Fibroblast of the aortic adventitia (primary cell): ENCODE measurements around the gene RTN4IP1. TPM values are rescaled to one million over a fixed set of nuclear protein-coding genes. Genes with fewer than 3 reads are reported as not detected.
"Not testable (repeated sequence)": the region's sequence is repeated elsewhere in the genome, so short reads cannot be mapped to it uniquely, and the experiment has no call there.

Experiments
- DNase-seq: peaks from one replicate; pipeline ENCODE4 v3.0.0-alpha.2; 2010; ENCODE audit warnings: low read depth
- H3K4me3 ChIP-seq: 2 replicates; pipeline ENCODE4 v1.5.1; 2011; ENCODE audit warnings: low read depth, mild to moderate bottlenecking, control low read depth, low read length, moderate library complexity
- CTCF ChIP-seq: IDR thresholded peaks from 2 replicates; pipeline ENCODE4 v1.5.1; 2011; ENCODE audit warnings: mild to moderate bottlenecking, low read length, control low read depth, inconsistent platforms; ENCODE audit not compliant: insufficient read depth
- total RNA-seq: library from RNA; depleted of rRNA; stranded (reverse); fragments of >200 nt; gene quantifications from 2 replicates; pipeline ENCODE4 v1.2.3, GENCODE V29; 2012; ENCODE audit warnings: low replicate concordance

RTN4IP1 gene
- total RNA-seq, 1 donor = 7.6 TPM

GRCh38 chr6:106630366-106630765 is 1.1 kb upstream of the RTN4IP1 start:
- peak overlapping the region; percentile 96 for H3K4me3 ChIP-seq
- no peak for TF ChIP-seq CTCF
- DNase-seq = no peak

- H3K4me3 ChIP-seq = peak overlapping the region; percentile 96
- no peak for TF ChIP-seq CTCF
- DNase-seq = peak; percentile 8
These were observed 513 bp upstream of the RTN4IP1 start for GRCh38 chr6:106629859-106630163.

GRCh38 chr6:106628658-106629102 is 618 bp downstream of the RTN4IP1 start:
- TF ChIP-seq CTCF = no peak
- H3K4me3 ChIP-seq = peak overlapping the region; percentile 96
- DNase-seq = no peak

- DNase-seq, H3K4me3 ChIP-seq: not testable (repeated sequence)
These were observed 1.5 kb downstream of the RTN4IP1 start for GRCh38 chr6:106627760-106628159.

- DNase-seq = no peak
- no peak overlapping the region for H3K4me3 ChIP-seq
- TF ChIP-seq CTCF = no peak
These were observed 2.8 kb downstream of the RTN4IP1 start for GRCh38 chr6:106626485-106626884.

- no peak for TF ChIP-seq CTCF
- H3K4me3 ChIP-seq = no peak overlapping the region
- no peak for DNase-seq
These were observed 6.3 kb downstream of the RTN4IP1 start for GRCh38 chr6:106623039-106623438.

- no peak for TF ChIP-seq CTCF
- H3K4me3 ChIP-seq = no peak overlapping the region
- no peak for DNase-seq
These were observed 6.9 kb downstream of the RTN4IP1 start for GRCh38 chr6:106622412-106622811.
